Endothelial cell (in vitro differentiated cells): ENCODE results near the gene QPCT. TPM values are rescaled to one million over a fixed set of nuclear protein-coding genes. Genes with fewer than 3 reads are reported as not detected.
A peak's percentile ranks its signal among the peaks of the same experiment; 100 is the strongest.

Source experiments
- DNase-seq: peaks from one replicate; pipeline ENCODE4 v3.0.0; 2021; ENCODE audit warnings: low spot score
- H3K27ac Mint-ChIP-seq: one replicate; pipeline ENCODE4 v1.8.0; 2021; ENCODE audit warnings: mixed read lengths, inconsistent platforms; ENCODE audit not compliant: unreplicated experiment
- H3K27me3 Mint-ChIP-seq: one replicate; pipeline ENCODE4 v1.8.0; 2021; ENCODE audit warnings: mild to moderate bottlenecking, moderate library complexity, mixed read lengths, inconsistent platforms; ENCODE audit not compliant: unreplicated experiment
- H3K36me3 Mint-ChIP-seq: one replicate; pipeline ENCODE4 v1.8.0; 2021; ENCODE audit warnings: mild to moderate bottlenecking, low read depth, mixed read lengths, inconsistent platforms; ENCODE audit not compliant: unreplicated experiment
- H3K4me1 Mint-ChIP-seq: one replicate; pipeline ENCODE4 v1.8.0; 2021; ENCODE audit warnings: mild to moderate bottlenecking, mixed read lengths, inconsistent platforms; ENCODE audit not compliant: unreplicated experiment
- H3K4me3 Mint-ChIP-seq: one replicate; pipeline ENCODE4 v1.8.0; 2021; ENCODE audit warnings: mild to moderate bottlenecking, mixed read lengths, inconsistent platforms; ENCODE audit not compliant: unreplicated experiment
- H3K9me3 Mint-ChIP-seq: one replicate; pipeline ENCODE4 v1.8.0; 2021; ENCODE audit warnings: mixed read lengths, inconsistent platforms; ENCODE audit not compliant: unreplicated experiment
- CTCF ChIP-seq: fragments of 200-600 bp; sonication (generic); IDR thresholded peaks from one replicate; pipeline ENCODE4 v1.5.0; 2021; ENCODE audit warnings: antibody characterized with exemption; ENCODE audit not compliant: unreplicated experiment
- total RNA-seq: library from RNA; stranded (reverse); fragmentation: NEBNext Ultra II Directional; extraction: Animal tissue kit (Norgen Biotek cat#: 25700); gene quantifications from one replicate; pipeline ENCODE4 v1.2.1, GENCODE V29; 2021; ENCODE audit not compliant: unreplicated experiment

Gene QPCT
- total RNA-seq, 1 donor from 2014 or later = 50.6 TPM

- Mint-ChIP-seq H3K36me3 (no peaks in the 10 kb centered on the region), H3K27me3 (peaks cover 5% of the 10 kb centered on the region), H3K4me3 (peak within 1 kb of the TSS; percentile 91), H3K4me1 (peaks cover 26% of the 10 kb centered on the region), H3K9me3 (no peaks in the 10 kb centered on the region), H3K27ac (peak within 1 kb of the TSS; percentile 96)
- DNase-seq = peak; percentile 81
- no peak for TF ChIP-seq CTCF
Observed at GRCh38 chr2:37324786-37325624, 19.4 kb upstream of the QPCT start, which contains the start of gene PRKD3. Gene PRKD3 (minus strand): TSS chr2:37324833. CDS start chr2:37316524, 8,309 bp downstream.

- Mint-ChIP-seq H3K27me3 (peaks cover 5% of the 10 kb centered on the region), H3K4me3 (peak overlapping the region; percentile 90), H3K4me1 (peaks cover 26% of the 10 kb centered on the region), H3K36me3 (no peaks in the 10 kb centered on the region), H3K27ac (peak overlapping the region; percentile 88), H3K9me3 (no peaks in the 10 kb centered on the region)
- no peak for DNase-seq
- no peak for TF ChIP-seq CTCF
Observed at GRCh38 chr2:37325625-37326071, 18.8 kb upstream of the QPCT start.

- Mint-ChIP-seq H3K4me3 (peak overlapping the region; percentile 1), H3K27me3 (peaks cover 5% of the 10 kb centered on the region)
Observed at GRCh38 chr2:37326285-37326684, 18.1 kb upstream of the QPCT start.

GRCh38 chr2:37326866-37327634 lies 17.4 kb upstream of the QPCT start:
- no peak for DNase-seq
- Mint-ChIP-seq H3K4me3 (no peak overlapping the region), H3K27me3 (peaks cover 5% of the 10 kb centered on the region), H3K27ac (no peak overlapping the region), H3K9me3 (no peaks in the 10 kb centered on the region), H3K4me1 (peaks cover 16% of the 10 kb centered on the region), H3K36me3 (no peaks in the 10 kb centered on the region)
- no peak for TF ChIP-seq CTCF

More at GRCh38 chr2:37326285-37326684, 18.1 kb upstream of the QPCT start:
- TF ChIP-seq CTCF = no peak
- Mint-ChIP-seq H3K36me3 (no peaks in the 10 kb centered on the region), H3K4me1 (peaks cover 23% of the 10 kb centered on the region), H3K9me3 (no peaks in the 10 kb centered on the region), H3K27ac (no peak overlapping the region)
- DNase-seq = no peak
